HUES64 (cell line): ENCODE measurements around the gene SLC25A11.

Experiments used
- H3K27ac ChIP-seq: 2 replicates; pipeline ENCODE4 v1.7.0; 2013; ENCODE audit warnings: low read depth, low read length, inconsistent platforms
- H3K27me3 ChIP-seq: 2 replicates; pipeline ENCODE4 v1.6.1; 2013; ENCODE audit warnings: mild to moderate bottlenecking, low read length; ENCODE audit not compliant: insufficient read depth
- H3K36me3 ChIP-seq: 2 replicates; pipeline ENCODE4 v1.6.1; 2013; ENCODE audit warnings: mild to moderate bottlenecking, low read length; ENCODE audit not compliant: insufficient read depth
- H3K4me1 ChIP-seq: 2 replicates; pipeline ENCODE4 v1.6.1; 2013; ENCODE audit warnings: mild to moderate bottlenecking, low read length, moderate library complexity; ENCODE audit not compliant: insufficient read depth
- H3K4me3 ChIP-seq: 2 replicates; pipeline ENCODE4 v1.5.1; 2013; ENCODE audit warnings: mild to moderate bottlenecking, low read length, moderate library complexity
- H3K9ac ChIP-seq: 2 replicates; pipeline ENCODE4 v1.6.1; 2013; ENCODE audit warnings: mild to moderate bottlenecking, low read depth, low read length
- H3K9me3 ChIP-seq: 2 replicates; pipeline ENCODE4 v1.6.1; 2013; ENCODE audit warnings: low read depth, low read length; ENCODE audit not compliant: insufficient read depth
- WGBS: fragments of 150-250, 120-280 bp; methylation state at CpG from one replicate; pipeline ENCODE4 v1.1.7; 2013; ENCODE audit warnings: missing lambda C conversion rate; 5-methylcytosine and 5-hydroxymethylcytosine counted together

SLC25A11 gene

GRCh38 chr17:4897785-4898184 lies 42.1 kb downstream of the SLC25A11 start:
- H3K4me1 ChIP-seq, result no peaks in the 10 kb centered on the region
- H3K9ac ChIP-seq, result no peak overlapping the region
- H3K27ac ChIP-seq, result no peak overlapping the region
- peaks cover 39% of the 10 kb centered on the region for H3K36me3 ChIP-seq
- H3K4me3 ChIP-seq, result no peak overlapping the region
- no peaks in the 10 kb centered on the region for H3K9me3 ChIP-seq
- 82% methylated on average over 1 of the region's 5 CpGs for WGBS
- H3K27me3 ChIP-seq, result no peaks in the 10 kb centered on the region

GRCh38 chr17:4897198-4897687 lies 42.6 kb downstream of the SLC25A11 start:
- Histone ChIP-seq H3K36me3 (peaks cover 44% of the 10 kb centered on the region), H3K9ac (no peak overlapping the region), H3K4me3 (no peak overlapping the region)

GRCh38 chr17:4896332-4897197 lies 43.3 kb downstream of the SLC25A11 start:
- H3K9ac ChIP-seq, result no peak overlapping the region
- WGBS, result 95% methylated on average over 27 of the region's 27 CpGs
- H3K27ac ChIP-seq, result no peak overlapping the region
- H3K4me1 ChIP-seq, result no peaks in the 10 kb centered on the region
- no peaks in the 10 kb centered on the region for H3K27me3 ChIP-seq
- no peaks in the 10 kb centered on the region for H3K9me3 ChIP-seq
- H3K36me3 ChIP-seq, result peaks cover 48% of the 10 kb centered on the region
- H3K4me3 ChIP-seq, result no peak overlapping the region

More at GRCh38 chr17:4897198-4897687, 42.6 kb downstream of the SLC25A11 start:
- Histone ChIP-seq H3K27me3 (no peaks in the 10 kb centered on the region), H3K9me3 (no peaks in the 10 kb centered on the region), H3K4me1 (no peaks in the 10 kb centered on the region), H3K27ac (no peak overlapping the region)
- 89% methylated on average over 10 of the region's 10 CpGs for WGBS

GRCh38 chr17:4895657-4896331 lies 44.1 kb downstream of the SLC25A11 start:
- WGBS, result 82% methylated on average over 27 of the region's 27 CpGs
- H3K36me3 ChIP-seq, result peaks cover 56% of the 10 kb centered on the region
- no peaks in the 10 kb centered on the region for H3K9me3 ChIP-seq
- no peak overlapping the region for H3K9ac ChIP-seq
- H3K4me3 ChIP-seq, result no peak overlapping the region
- no peaks in the 10 kb centered on the region for H3K4me1 ChIP-seq
- no peak overlapping the region for H3K27ac ChIP-seq
- H3K27me3 ChIP-seq, result no peaks in the 10 kb centered on the region

- Histone ChIP-seq H3K9ac (no peak overlapping the region), H3K9me3 (no peaks in the 10 kb centered on the region), H3K27ac (no peak overlapping the region), H3K4me3 (no peak overlapping the region), H3K4me1 (no peaks in the 10 kb centered on the region), H3K36me3 (peaks cover 63% of the 10 kb centered on the region), H3K27me3 (no peaks in the 10 kb centered on the region)
- 93% methylated on average over 13 of the region's 13 CpGs for WGBS
Measured at GRCh38 chr17:4895121-4895520, 44.7 kb downstream of the SLC25A11 start.

- Histone ChIP-seq H3K36me3 (peaks cover 67% of the 10 kb centered on the region), H3K9me3 (no peaks in the 10 kb centered on the region), H3K4me1 (no peaks in the 10 kb centered on the region), H3K9ac (no peak overlapping the region), H3K4me3 (no peak overlapping the region), H3K27ac (no peak overlapping the region), H3K27me3 (no peaks in the 10 kb centered on the region)
- 93% methylated on average over 31 of the region's 31 CpGs for WGBS
Measured at GRCh38 chr17:4893721-4894560, 45.9 kb downstream of the SLC25A11 start.

GRCh38 chr17:4893272-4893671 lies 46.6 kb downstream of the SLC25A11 start:
- Histone ChIP-seq H3K36me3 (peaks cover 67% of the 10 kb centered on the region), H3K27ac (no peak overlapping the region)
- WGBS, result 92% methylated on average over 18 of the region's 18 CpGs

GRCh38 chr17:4892499-4893221 lies 47.2 kb downstream of the SLC25A11 start:
- Histone ChIP-seq H3K27ac (no peak overlapping the region), H3K27me3 (no peaks in the 10 kb centered on the region), H3K36me3 (peaks cover 72% of the 10 kb centered on the region), H3K9ac (no peak overlapping the region), H3K9me3 (no peaks in the 10 kb centered on the region), H3K4me1 (no peaks in the 10 kb centered on the region), H3K4me3 (no peak overlapping the region)
- WGBS, result 96% methylated on average over 23 of the region's 23 CpGs

More at GRCh38 chr17:4893272-4893671, 46.6 kb downstream of the SLC25A11 start:
- no peak overlapping the region for H3K9ac ChIP-seq
- H3K4me1 ChIP-seq, result no peaks in the 10 kb centered on the region
- no peaks in the 10 kb centered on the region for H3K27me3 ChIP-seq
- H3K9me3 ChIP-seq, result no peaks in the 10 kb centered on the region
- no peak overlapping the region for H3K4me3 ChIP-seq

GRCh38 chr17:4891411-4892410 lies 48.1 kb downstream of the SLC25A11 start:
- no peaks in the 10 kb centered on the region for H3K27me3 ChIP-seq
- H3K36me3 ChIP-seq, result peaks cover 79% of the 10 kb centered on the region
- no peaks in the 10 kb centered on the region for H3K4me1 ChIP-seq
- no peak overlapping the region for H3K4me3 ChIP-seq
- H3K9me3 ChIP-seq, result no peaks in the 10 kb centered on the region
- WGBS, result 94% methylated on average over 42 of the region's 42 CpGs
- H3K9ac ChIP-seq, result no peak overlapping the region
- H3K27ac ChIP-seq, result no peak overlapping the region
